GM21423 (cell line): Measurements from ENCODE around the gene ASXL2.

Experiments used
- ATAC-seq: cut with Tn5 transposase; IDR thresholded peaks from one replicate; pipeline ENCODE4 v1.9.1; 2021; ENCODE audit warnings: mild to moderate bottlenecking, moderate library complexity; ENCODE audit not compliant: unreplicated experiment

The ASXL2 gene

GRCh38 chr2:25698752-25699151, 179.5 kb downstream of the ASXL2 start:
- ATAC-seq: no peak

GRCh38 chr2:25697559-25698341, 180.5 kb downstream of the ASXL2 start:
- no peak for ATAC-seq

- no peak for ATAC-seq
Observed at GRCh38 chr2:25692737-25693445, 185.4 kb downstream of the ASXL2 start.

- no peak for ATAC-seq
Observed at GRCh38 chr2:25692143-25692542, 186.1 kb downstream of the ASXL2 start.

GRCh38 chr2:25690058-25690457, 188.2 kb downstream of the ASXL2 start:
- no peak for ATAC-seq

DNA sequence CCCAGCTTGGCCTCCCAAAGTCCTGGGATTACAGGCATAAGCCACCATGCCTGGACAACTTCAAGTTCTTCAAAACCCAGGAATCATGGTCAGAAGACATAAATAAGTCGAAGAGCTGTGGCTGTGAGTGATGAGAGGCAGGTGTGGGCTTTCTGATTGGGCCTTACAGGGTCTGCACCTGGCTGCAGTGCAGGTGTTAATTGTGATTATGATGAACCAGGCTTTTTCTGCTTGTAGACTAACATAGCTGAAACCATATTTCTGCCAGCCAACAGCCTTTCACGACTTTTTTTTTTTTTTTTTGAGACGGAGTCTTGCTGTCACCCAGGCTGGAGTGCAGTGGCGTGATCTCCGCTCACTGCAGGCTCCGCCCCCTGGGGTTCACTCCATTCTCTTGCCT, 190.1 kb downstream of the ASXL2 start:
- no peak for ATAC-seq

- ATAC-seq: no peak
Observed at GRCh38 chr2:25685741-25686140, 192.5 kb downstream of the ASXL2 start.

- no peak for ATAC-seq
Observed at GRCh38 chr2:25684577-25685473, 193.5 kb downstream of the ASXL2 start.
